MM.1S (cell line): ENCODE measurements around the gene SMG6.

Experiments used
- EZH2 ChIP-seq: fragments of 300-600 bp; sonication (generic); optimal IDR thresholded peaks from 2 replicates; pipeline ENCODE3; 2017; ENCODE audit warnings: low read depth, mild to moderate bottlenecking, antibody characterized with exemption, low read length, mixed read lengths
- EZH2phosphoT487 ChIP-seq: fragments of 300-600 bp; sonication (generic); IDR thresholded peaks from 2 replicates; pipeline ENCODE4 v1.6.1; 2018; ENCODE audit warnings: antibody characterized with exemption, low read length
- TF ChIP-seq, protein P1 (sequence below): fragments of 300-600 bp; sonication (generic); IDR thresholded peaks from 2 replicates; pipeline ENCODE4 v1.5.1; 2016; ENCODE audit warnings: antibody characterized with exemption, low read length, mixed read lengths

DNA sequence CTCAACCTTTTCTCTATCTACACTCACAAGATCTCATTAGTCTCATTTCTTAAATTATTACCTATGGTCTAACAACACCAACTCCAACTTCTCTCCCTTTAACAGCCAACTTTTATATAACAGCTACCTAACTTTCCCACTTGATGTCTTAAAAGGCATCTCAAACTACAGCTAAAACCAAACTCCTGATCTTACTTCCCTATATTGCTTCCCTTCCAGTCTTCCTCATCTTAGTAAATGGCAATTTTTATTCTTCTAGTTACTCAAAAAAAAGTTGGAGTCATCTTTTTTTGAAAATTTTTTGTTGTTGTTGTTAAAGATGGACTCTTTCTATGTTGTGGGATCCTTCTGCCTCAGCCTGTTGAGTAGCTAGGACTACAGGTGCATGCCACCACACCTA, 15.5 kb upstream of the SMG6 start:
- TF ChIP-seq EZH2phosphoT487 (no peak), EZH2 (no peak)
- TF ChIP-seq, protein P1, sequence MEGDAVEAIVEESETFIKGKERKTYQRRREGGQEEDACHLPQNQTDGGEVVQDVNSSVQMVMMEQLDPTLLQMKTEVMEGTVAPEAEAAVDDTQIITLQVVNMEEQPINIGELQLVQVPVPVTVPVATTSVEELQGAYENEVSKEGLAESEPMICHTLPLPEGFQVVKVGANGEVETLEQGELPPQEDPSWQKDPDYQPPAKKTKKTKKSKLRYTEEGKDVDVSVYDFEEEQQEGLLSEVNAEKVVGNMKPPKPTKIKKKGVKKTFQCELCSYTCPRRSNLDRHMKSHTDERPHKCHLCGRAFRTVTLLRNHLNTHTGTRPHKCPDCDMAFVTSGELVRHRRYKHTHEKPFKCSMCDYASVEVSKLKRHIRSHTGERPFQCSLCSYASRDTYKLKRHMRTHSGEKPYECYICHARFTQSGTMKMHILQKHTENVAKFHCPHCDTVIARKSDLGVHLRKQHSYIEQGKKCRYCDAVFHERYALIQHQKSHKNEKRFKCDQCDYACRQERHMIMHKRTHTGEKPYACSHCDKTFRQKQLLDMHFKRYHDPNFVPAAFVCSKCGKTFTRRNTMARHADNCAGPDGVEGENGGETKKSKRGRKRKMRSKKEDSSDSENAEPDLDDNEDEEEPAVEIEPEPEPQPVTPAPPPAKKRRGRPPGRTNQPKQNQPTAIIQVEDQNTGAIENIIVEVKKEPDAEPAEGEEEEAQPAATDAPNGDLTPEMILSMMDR = no peak
